Activated effector memory CD4-positive, alpha-beta T cell treated with anti-CD3 and anti-CD28 coated beads, Interleukin-2, amount 50 U/mL, for 16 hours (primary cell): ENCODE measurements around the gene SLX4IP.
"Not testable (repeated sequence)": the region's sequence is repeated elsewhere in the genome, so short reads cannot be mapped to it uniquely, and the experiment has no call there.

Experiments used
- DNase-seq: peaks from one replicate; pipeline ENCODE4 v3.0.0-alpha.2; 2020

The SLX4IP gene

DNA sequence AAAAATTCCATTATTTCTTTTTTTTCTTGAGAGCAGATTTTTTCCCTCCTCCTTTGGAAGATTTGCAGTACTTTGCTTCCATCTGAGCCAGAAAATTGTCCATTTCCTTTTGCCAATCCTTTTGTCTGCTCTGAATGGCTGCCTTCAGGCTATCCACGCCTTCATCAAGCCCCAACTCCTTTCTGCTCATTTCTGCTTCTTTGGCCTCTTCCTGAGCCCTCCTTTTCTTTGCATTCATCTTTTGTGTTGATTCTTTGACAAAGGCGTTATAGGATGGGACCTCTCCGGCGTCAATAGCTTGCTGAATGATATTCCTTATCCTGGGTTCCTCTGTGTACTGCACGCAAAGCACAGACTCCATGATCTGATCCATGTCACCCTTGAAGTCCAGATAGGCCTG, 178.3 kb downstream of the SLX4IP start:
- not testable (repeated sequence) for DNase-seq

DNA sequence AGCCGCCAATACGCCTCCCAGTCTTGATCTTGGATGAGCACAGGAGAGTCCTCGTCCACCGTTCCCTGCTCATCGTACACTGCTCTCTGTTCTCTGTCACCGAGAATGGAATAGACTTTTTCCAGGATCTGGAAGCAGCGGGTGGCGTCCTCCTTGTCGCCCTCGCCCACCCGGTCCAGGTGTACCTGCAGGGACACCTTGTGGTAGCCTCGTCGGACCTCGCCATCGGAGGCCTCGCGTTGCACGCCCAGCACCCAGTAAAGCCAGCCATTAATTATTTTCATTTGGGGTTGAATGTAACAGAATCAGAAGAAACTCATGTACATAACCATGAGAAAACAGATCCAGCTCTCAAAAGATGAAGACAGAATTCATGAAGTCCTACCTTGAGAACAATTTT, 178.8 kb downstream of the SLX4IP start:
- no peak for DNase-seq

DNA sequence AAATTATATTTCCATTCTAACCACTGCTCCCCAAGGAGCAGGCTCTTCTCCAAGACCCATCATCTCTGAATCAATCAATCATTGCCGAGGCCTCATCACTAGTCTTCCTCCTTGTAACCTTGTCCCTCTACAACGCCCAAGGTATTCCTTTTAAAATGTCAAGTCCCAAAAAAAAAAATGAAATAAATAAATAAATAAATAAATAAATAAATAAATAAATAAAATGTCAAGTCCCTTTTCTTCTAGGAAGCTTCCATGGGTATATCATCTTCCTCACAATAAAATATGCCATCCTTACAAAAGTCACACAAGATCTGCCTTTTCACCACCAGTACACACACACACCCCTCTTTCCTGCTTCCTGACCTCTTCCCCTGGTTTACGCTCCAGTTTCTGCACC, 181.1 kb downstream of the SLX4IP start:
- DNase-seq = no peak

DNA sequence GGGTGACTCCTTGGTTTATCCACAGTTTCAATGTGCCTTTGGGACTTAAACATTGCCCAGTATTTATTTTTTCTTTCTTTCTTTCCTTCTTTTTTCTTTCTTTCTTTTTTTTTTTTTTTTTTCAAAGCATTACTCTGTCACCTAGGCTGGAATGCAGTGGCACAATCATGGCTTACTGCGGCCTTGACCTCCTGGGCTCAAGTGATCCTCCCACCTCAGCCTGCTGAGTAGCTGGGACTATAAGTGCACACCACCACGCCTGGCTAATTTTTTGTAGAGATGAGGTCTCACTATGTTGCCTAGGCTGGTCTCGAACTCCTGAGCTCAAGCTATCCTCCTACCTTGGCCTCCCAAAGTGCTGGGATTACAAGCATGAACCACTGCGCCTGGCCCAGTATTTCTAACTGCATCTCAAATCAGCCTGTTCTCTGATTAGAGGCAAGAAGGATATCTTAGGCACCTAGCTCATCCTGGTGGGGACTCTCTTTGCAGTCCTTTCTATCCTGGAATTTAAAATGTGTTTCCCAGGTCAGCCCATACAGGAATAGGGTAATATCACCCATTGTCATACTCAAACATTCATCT, 182.5 kb downstream of the SLX4IP start:
- DNase-seq = not testable (repeated sequence)

DNA sequence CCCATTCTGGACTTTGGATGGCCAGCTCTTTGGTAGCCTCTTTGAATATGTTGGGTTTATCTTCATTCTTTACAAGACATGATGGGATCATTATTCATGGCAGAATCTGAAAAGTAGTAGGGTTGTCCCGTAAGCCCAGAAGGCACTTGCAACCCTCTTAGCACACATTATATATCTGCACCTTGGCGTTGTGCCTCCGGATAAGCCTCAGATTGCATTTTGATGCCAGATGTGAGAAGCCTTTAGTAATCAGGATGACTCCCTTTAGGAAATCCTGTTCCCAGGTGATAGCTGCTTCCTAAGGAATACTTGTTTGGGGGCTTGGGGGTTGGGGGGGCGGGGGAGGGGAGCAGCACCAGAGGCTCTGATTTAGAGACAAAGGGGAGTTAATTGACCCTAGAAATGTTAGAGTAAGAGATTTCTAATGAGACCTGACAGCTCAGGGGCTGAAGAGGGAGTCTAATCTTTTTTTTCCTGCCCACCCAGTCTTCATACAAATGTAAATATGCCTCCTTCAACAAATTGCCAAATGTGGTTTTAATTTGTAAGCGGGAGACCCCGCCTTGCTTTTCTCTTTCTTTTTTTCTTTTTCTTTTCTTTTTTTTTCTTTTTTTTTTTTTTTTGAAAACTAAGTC, 183.6 kb downstream of the SLX4IP start:
- DNase-seq = no peak

DNA sequence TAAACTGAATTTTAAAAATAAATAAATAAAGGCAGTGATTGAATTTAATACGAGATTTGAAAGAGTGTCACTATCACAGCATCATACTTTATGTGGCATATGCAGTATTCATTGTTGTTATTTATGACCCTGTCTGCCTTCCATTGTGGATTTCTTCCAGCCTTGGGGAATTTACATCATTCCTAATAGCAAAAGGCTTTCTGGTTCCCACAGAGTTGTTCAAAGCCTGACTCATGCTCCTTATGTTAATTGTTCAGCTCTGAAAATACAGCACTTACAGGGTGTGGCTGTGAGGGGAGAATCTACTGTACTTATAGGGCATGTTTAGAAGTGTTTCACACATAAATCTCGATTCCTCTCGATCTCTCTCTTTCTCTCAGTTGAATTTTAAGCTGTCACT, 184.3 kb downstream of the SLX4IP start:
- no peak for DNase-seq

DNA sequence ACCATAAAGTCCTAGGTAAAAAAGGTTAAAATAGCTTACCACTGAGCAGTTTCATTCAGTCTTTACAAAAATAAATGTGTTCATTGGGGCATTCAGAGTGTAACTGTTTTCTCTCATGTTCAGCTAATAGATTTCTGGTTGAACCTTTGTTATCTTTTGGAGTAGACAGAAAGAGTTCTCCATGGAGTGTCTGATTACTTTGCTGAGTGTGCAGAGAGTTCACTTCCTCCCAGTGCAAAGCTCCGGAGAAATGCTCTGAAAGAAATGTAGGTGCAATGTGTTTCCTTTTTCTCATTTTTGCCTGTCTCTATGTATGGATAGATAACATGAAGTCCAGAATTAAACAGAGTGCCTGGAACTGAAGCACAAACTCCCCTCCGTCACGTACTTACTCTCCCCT, 186.0 kb downstream of the SLX4IP start:
- no peak for DNase-seq

DNA sequence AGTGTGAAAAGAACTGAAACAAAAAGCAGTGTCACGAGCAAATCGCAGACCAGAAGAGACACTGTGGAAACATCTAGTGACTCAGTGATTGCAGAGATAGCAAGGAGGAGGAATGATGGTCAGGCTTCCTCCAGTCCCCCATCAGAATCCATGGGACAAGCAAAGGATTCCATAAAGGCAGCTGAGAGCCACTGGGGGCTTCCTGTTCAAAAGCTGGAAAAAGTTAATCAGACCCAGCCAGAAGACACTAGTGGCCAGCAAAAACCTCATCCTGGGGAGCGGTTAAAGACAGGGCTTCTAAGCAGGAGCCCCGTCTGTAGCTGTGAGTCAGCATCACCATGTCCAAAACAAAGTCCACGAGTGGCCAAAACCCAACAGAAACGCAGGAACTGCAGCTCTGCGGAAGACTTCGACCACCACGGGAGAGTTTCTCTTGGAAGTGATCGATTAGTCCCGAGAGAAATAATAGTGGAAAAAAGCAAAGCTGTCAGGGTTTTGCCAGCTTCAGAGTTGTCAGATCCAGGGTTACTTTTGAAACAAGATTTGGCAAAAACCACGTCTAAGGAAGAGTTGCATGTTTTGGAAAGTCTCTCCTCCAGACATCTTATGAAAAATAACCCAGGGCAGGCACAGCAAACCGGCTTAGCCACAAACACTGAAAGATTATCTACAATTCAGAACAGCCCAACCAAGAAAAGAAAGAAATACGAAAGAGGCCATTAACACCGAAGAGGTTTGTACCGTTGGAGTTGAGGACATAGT, 187.7 kb downstream of the SLX4IP start:
- no peak for DNase-seq

DNA sequence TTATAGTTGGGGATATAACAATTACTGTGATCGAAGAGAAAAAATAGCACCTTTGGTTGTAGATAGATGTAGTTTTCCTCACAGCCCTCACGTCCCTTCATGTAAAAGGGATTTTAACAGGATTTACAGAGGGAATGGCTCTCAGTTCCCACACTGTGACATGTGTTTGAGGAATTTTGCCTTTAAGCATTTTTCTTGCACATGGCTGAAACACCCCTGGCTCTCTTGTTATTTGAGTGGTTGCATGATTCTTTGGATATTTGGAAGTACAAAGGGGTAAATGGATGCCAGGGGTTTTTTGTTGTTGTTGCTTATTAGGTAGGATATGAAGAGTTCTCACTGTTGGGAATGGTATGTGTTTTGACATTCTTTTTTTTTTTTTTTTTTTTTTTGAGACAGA, 190.5 kb downstream of the SLX4IP start:
- no peak for DNase-seq

DNA sequence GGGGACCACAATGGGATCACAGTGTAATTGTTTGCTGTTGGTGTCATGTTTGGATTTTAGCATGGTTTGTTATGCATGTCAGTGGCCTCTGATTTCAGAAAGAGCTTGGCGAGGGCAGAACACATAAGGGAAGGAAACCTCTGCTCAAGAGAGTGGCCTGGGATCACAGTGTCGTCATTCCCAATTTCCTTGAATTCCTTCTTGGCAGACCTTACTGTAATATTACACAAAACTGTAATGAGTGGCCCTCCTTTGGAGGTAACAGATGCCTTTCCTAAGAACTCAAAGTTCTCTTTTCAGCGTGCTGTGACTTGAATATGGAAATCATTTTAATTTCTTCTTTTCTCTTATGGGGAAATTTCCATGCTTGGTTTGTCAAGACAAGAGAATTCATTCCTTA, 191.8 kb downstream of the SLX4IP start:
- DNase-seq = no peak

DNA sequence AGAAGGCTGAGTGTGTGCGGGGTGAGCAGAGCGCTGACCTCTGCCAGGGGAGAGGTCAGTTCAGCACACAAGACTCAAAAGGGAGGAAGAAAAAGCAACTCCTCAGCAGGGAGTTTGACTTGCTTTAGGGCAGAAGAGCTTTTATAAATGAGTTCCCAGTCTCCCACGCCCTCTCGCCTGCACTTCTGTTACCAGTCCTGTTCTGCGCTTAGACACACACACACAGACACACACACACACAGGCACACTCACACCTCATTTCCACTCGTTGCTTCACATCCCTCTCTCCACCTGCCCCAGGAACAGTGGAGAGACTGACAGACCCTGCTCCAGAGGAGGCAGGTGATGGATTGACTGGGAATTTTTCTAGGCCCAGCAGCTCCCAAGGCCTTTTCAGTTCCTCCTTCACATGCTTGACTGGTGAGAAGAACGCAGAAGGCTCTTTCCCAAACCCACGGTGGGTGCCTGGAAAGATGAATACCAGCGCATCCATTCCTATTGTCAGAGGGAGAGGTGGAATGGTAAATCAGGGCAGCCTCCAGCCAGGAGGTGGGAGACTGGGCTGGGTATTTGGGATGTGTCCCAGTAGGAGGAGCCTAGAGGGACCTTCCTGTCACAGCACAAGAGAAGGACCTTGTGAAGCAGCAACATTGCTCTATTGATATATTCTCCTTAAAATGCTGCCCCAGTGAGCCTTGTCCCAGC, 195.0 kb downstream of the SLX4IP start:
- no peak for DNase-seq

DNA sequence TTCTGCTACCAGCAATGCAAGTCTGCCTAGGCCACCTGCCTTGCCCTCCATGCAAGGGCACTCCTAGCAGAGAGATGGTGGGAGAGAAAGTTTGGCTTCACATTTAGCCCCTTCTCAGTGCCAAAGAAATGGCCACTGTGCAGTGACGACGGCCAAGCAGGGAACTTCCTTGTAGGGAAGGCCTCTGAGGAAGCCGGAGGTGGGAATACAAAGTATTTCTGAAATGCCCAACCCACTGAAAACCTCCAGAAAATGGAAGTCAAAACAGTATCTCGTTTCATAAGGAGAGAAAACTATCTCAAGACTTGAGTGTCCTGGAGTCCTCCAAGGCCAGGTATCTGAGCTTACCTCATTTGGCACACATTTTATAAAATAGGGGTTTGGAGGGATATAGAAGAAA, 196.0 kb downstream of the SLX4IP start:
- DNase-seq = no peak

DNA sequence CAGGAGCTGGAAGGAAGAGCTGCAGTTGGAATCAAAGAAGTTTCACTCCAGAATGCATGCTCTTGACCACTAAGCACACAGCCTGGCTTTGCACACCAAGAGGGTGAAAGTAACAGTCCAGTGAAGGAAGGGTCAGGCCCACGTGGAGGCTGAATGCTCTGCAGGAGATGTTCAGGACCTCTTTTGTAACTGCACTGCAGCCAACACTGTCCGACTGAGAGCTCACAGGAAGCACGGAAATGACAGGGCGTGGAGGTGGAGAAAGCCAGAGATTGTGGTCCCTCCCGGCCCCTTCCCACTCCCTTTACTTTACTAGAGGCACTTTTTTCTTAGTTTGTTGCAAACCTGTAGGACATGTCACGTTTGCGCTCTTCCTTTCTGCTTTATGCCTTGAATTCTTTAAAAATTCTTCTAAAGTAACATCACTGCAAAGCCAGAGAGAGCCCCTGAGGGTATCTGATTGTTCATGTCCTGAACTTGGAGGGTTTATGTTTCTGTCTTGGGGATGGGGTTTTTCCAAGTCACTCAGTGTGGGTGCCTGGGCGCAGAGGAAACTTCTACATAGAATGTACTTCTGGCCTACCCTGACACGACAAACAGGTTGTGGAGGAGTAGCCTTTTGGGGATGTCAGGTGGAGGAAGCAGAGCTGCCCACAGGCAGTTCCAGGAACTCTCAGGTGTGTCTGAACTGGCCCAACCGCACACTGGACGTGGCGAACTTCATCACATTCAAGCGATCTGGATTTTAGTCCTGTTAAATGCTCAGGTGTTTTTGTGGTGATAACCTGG, 197.8 kb downstream of the SLX4IP start:
- no peak for DNase-seq

DNA sequence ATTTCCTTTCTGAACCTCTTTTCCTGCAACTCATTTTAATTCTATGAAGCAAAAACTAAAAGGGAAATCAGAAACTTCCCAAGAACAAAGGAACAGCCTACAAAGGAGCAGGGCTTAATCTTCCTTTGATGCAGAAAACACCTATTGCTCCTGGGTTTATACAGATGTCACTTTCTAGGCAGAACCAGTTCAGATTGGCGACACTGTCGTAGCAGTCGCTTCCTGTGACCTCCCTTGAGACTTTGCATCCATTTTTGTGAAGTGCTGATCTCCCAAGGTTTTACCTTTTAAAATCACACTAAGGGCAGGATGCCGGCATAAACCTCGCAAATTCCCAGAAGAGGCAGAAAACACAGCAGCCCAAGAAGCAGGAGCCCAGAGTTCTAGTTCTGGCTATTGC, 198.6 kb downstream of the SLX4IP start:
- DNase-seq = no peak

DNA sequence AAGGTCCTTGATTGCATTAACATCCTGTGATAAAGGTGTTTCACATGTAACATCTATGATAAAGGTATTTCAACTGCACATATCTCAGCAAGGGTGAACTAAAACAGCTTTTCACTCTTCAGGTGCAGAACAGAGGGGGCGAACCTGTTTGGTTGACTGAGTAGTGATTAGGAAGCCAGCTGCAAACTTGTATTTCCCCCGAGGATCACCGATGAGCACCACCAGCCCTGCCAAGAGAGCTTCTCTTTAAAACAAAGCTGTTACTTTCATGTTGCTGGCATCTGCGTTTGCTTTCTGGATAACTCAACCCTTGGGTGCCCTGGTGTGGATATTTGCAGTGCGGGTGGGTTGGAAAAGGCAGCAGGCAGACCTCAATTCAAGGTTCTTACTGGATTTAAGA, 199.1 kb downstream of the SLX4IP start:
- no peak for DNase-seq

DNA sequence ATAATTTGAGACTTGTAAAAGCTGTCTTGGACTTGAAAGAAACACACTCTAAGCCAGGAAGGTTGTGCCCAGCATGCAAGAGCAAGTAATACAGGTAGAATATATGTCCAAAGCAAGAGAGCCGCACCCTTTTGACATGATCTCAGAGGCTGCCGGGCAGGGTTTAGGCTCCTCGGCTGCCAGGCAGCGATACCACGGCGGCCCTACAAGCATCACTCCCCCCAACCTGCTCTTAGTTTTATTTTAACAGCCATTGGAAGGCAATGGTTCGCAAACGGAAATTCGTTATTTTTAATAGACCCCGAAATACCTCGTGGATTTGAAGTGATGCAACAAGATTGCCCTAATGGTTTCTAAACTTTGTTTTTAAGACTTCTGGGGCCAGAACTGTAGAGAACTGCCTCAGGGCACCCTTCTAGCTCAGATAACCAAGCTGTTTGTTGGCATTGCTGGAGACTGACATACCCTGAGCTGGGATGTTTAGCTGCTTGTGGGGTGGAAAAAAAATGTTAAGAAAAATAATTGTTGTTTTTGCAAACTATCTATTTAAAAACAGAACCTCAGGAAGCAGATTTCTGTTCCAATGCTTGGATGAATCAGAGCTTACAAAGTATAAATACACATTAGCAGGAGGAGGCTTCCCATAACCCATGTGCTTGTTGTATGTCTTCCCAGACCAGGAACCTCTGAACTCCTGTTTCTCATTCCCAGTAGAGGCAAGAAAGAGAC, 199.7 kb downstream of the SLX4IP start:
- DNase-seq = no peak

DNA sequence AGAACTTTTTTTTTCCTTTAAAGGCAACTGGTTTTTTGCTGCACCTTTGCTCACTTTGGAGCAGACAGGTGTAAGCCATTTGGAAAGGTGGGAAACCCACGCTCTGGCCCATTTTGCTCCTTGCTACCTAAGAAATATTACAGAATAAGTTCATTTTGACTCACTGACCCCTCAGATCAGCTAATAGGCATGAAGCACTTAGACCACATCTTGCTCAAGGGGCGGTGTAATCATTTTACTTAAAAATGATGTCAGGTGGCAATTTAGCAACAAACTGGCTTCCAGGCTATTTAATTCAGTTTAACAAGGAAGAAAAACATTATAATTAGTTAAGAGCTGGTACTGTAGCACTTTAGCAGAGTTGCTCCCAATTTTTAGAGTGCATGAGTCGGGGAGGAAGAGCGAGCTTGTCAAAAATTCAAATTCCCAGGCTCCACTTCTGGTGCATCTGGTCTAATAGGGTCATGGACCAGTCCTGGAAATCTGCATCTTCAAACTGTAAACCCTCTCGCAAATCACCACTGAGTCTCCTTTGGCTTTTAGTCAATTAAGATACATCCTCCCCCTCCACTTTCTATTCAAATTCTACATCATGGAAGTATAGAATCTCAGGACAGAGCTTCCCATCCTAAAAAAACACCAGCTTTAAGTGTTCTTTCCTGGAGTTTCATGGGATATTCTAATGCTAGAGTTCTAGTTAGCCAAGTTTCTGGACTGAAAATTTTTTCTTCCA, 200.5 kb downstream of the SLX4IP start:
- no peak for DNase-seq

DNA sequence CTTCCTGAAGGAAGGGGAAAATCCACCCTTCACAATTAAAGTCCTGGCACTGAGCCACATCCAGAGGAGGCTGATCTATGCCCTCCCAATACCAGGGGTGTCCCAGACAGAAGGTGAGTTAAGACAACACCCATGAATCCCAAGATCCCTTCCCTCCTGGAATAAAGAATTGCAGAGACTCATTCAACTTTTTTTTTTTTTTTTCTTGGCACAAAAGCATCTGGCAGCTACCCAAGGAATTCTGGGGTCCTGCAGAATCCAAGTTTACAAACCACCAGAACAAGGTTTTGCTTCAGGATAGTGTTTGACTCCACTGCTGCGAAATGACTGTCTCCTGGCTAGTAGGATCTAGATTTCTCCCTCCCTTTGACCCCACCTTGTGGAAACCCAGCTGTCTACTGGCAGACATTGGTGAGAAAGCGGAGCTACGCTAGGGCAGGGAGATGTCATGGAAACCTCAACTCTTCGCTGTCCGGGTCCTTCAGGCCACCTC, 201.3 kb downstream of the SLX4IP start:
- DNase-seq = no peak

DNA sequence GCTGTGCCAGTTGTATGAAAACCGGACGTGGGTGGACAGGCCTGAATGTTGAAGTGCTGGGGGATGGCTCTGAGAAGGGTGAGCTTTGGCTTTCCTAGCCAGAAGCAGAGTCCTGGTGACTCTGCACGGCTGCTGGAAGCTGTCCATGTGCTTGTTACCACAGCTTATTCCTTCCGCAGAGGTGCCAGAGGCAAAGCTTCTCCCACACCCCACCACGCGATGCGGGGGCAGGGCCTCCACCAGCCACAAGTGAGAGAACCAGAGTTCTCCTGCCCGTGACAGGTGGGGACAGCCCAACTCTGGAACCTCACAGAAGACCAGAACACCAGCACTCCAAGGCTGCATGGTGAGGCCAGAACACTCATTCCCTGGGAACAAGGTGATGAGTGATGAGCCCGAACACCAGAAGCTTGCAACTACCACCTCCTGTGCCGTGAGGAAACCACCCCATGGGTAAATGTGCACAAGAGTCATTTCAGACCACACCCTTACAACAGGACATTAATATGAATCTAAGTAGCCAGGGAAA, 202.0 kb downstream of the SLX4IP start:
- DNase-seq = no peak

DNA sequence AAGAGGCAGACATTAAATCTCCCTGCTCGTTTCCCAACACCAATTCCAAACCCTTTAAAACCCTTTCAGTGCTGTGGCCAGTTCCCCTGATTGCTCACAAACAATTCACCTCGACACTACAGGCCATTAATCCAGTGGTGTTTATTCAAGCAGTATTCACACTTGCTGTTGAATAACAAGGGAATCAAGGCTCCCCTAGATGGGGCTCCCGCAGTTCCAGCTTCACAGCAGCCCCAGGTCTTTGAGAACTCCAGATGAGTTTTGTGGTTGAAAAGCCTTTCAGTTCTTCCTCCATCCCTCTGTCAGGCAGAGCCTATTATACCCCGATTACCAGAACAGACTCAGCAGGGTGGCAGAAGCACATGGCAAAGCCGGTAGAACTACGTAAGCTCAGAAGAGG, 202.5 kb downstream of the SLX4IP start:
- DNase-seq = no peak

DNA sequence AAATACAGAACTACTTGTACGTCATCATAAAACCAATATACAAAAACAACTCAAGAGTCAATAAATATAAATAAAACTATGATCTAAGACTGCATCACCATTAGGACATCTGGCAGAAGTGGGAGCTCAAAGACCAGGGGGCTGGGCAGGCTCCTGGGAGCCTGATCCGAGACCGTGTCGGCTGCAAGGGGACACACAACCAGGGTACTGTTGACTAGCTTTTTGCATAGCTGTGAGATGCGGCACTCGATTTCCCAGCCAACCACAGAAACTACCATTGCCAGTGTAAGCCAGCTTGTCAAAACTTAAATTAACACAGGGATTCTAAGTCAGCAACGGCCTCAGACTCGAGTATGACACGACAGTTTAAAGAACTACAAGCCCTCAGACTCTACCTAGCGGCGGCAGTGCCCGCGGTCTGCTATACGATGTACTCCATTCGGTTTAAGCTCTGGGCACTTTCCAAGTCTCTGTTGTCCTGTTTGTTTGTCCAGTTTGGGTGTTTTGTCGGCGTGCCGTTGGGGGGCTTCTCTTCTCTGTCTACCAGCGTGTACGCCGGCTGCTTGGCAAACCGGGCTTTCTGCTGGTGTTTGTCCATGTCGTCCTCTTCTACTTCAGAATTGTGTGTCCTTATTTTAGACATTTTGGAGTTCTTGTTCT, 204.1 kb downstream of the SLX4IP start:
- DNase-seq = no peak
